HG03439 (cell line): ENCODE measurements around the gene MC2R.

Experiments used
- ATAC-seq: cut with Tn5 transposase; IDR thresholded peaks from one replicate; pipeline ENCODE4 v1.9.1; 2021; ENCODE audit warnings: mild to moderate bottlenecking, moderate library complexity; ENCODE audit not compliant: unreplicated experiment

Gene MC2R

DNA sequence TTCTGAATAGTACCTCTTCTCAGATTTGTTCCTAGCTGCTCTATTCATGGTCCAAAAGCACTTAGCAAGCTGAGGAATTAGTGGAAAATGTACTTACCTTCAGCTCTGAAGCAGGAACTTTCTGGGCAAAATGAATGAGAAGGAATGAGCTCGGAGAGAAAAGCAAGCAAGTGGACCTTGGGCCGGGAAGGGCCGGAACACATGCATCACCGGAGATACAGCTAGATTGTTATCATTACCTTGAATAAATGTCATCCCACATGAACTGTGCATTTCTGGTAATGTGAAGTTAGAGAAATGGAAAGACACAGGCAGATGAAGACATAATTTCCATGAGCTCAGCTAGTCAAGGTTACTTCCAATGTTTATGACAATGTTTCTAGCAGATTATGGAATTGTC is at the start of gene MC2R:
Gene MC2R, minus strand, starts transcription at position 146 of the 400 bp plus-strand sequence. CDS start 30,018 bp downstream, outside the sequence.
- no peak for ATAC-seq

DNA sequence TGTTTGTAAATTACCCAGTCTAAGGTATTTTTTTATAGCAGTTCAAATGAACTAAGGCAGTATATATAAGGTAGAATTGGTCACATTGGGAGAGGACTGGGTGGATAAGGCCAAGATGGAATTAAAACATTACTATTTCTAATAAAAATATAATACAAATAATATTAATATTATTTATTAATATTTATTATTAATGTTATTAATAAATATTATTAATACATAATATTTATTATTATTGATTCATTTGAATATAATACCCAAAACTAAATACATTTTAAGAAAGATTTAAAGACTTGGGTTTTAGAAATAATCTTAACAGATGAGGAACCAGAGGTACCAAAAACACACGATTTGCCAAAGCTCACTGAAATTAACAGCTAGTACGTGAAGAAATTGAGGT is 30.5 kb upstream of the MC2R start:
- no peak for ATAC-seq

DNA sequence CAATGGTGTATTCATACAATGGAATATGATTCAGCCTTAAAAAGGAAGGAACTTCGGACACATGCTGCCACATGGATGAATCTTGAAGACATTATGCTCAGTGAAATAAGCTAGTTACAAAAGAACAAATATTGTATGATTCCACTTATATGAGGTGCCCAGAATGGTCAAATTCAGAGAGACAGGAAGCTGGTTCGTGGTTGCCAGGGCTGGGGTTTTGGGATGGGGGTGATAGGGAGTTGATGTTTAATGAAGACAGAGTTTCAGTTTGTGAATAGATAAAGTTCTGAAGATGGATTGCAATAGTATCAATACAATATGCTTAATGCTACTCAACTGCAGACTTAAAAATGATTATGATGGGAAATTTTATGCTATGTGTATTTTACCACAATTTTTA is 28.0 kb upstream of the MC2R start:
- no peak for ATAC-seq

DNA sequence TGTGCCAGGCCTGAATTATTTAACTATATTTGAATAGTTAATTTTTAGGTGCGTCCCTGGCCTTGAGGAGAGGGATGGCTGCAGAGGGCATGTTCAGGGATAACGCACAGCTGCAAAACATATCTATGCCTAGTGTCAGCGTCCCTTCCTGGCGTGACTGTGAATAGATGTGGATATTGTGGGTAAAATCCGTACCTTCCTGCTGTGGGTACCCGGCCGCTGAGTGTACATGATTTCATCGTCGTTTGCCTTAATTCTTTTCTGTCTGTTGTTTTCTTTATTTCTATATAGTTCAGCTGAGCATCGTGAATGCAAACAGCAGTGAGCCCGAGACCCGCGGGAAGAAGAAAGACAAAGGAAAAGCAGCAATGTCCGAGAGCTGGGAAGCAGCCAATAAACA is 25.0 kb upstream of the MC2R start:
- ATAC-seq: no peak

DNA sequence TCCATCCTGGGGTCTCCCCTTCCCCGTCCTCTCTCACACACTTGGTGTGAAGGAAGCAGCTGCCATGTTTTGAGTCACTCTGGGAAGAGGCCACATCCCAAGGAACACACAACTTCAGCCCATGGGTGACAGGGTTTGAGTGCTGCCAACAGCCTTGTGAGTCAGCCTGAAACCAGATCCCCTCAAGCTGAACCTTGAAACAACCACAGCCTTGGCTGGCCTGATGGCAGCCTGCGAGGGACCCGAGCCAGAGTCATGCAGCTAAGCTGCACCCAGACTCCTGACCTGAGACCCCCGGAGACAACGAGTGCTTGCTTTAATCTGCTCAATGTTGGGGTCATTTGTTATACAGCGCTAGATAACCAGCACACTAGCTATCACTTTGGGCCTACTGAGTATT is 19.3 kb upstream of the MC2R start:
- ATAC-seq: no peak

DNA sequence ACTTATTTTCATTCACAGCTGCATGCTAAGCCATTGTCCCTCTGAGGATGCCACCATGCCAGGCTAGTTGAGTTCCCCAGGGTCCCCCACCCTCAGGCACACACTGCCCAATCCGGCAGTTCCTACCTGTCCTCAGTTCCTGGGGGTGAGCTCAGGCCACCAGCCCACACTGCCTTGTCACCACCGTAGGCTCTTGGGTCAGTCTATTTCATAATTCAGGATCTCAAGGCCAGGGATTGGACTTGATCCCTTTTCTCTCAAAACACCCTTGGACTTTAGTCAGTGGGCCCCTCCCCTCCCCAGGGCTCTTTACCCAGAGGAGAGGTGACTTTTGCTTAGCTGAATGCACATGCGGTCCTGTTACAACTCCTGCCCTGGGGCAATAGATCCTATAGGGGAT is 18.7 kb upstream of the MC2R start:
- ATAC-seq: no peak

DNA sequence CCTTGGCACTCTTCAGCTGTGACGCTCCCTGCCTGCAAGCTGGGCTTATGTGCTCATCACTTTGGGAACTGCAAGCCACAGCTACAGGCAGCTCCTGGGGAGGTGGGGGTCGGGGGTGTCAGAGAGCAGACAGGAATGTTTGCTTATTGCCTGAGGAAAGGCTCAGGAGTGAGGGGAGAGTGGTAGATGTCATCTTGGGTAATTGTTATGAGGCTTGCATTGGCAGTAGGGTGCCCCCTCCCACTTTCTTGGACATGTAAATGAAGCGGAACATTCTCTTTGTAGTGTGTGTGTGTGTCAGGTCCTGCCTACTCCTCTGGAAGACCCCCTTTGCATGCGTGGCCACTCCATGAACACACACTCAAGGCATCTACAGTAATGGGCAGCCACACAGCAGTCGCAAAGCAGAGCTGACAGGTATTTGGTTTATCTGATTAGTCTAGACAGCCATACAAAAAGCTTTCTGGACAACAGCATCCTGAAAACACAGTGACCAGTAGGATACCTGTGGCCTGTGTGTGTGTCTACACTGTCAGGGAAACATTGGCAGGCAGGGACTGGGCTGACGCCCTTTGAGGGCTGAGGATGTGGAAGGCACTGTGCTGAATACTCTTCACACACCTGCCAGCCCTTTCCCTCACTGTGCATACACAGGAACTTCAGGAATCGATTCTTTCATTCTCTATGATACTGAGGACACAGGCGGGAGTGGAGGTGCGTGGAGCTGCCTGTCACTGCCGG is 17.1 kb upstream of the MC2R start:
- ATAC-seq: no peak

DNA sequence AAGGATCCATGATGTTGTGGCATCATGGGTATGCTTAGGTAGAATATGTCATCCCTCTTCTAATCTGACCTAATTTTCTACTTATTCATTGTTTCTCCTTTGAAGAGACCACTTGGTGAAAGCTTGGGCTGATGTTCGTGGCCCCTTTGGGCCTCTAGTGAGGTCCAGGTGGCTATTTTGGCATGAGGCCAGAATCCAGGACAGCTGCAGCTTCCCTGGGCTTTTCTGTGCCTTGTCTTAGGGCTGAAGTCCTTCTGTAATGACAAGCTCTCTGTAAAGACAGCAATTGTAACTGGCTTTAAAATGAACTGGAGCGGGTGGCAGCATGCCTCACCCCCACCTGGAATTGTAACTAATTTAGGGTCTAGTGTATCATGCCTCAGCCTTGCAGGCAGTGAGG is 15.6 kb upstream of the MC2R start:
- no peak for ATAC-seq

DNA sequence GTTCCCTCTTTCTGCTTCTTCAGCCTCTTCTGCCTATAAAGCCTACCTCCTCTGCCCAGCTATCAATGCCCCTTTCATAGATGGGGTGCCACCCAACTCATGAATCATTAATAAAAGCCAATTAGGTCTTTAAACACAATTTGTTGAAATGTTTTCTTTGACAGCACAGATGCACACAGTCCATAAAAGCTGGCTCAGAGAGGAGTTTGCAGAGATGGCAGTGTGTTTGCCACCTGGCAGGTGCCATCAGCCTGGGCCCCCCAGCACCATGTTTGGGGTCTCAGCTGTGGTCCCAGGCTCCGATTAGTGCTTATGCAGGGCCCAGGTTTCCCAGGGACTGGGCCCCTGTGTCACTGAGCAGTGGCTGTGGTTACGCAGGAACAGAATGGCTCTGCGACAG is 7.9 kb upstream of the MC2R start:
- no peak for ATAC-seq

DNA sequence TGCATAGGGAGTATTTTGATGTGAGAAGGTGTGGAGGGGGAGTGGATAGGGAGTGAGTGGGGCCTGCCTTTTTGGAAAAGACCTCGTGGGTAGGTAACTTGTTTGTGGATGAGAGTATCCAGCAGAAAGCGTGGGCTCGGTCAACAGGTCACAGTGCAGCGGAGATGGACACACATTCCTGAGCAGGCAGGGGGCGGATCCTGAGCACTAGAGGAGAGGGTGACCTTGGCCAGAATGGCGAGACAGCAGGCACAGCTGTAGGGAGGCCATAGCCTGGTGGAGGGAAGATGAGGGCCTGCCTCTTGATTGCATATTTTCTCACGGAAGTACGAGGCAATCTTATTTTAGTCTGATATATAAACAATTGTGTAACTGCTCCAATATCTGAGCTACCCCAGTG is 3.6 kb upstream of the MC2R start:
- no peak for ATAC-seq

DNA sequence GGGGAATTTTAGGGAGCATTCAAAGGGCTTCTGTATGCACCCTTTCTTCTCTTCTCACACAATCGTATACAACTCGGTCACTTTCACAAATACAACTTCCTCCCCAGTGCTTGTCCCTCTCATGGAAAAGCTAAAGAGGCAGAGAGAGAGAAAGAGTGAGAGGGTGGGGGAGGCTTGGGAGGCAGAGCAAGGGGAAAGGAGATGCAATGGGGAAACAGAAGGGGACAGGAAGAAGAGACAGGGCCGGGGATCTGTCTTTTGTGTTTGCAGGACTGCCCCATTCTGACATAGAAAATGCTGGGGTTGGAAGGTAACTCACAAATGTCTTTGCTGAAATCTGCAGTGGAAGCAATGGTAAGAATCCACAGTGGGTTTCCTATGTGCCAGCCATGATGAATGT is 2.1 kb upstream of the MC2R start:
- ATAC-seq: no peak

DNA sequence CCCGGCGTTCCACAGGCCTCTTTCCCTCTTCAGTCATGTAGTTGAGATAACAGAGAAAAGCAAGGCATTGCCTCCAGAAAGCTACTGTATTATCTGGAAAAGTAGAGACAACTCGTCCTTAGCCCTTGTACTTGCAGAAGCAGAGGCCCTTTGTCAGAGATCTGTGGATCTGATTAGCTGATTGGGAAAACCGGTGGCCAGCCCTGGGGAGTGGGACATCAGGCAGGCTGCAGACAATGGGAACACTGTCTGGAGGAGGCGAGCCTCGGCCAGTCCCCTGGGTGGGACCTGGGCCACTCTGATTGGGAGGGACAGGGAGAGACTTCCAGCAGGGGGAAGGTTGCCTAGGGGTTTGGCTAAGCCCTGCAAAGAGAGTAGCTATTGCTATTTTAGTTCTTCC is 1.2 kb upstream of the MC2R start:
- no peak for ATAC-seq

DNA sequence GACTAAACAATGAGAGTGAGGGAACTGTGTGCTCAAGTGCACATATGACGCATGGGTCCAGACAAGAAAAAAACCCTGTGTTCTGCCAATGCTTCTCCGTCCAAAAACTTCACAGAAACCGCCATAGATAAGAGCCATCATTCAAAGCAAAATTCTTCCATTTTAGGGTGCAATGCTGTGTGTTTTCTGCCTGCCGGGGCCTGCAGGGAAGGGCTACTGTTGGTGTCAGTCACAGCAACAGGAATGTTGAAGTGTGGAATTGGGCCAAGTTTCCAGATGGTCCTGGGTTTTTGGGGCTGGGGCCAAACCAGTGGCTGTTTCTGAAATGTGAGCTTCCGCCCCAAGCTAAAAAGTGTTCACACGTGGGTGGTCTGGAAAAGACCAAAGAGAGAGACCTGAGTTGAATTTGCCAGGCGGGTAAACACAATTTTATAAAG is 677 bp upstream of the MC2R start:
- ATAC-seq: no peak

DNA sequence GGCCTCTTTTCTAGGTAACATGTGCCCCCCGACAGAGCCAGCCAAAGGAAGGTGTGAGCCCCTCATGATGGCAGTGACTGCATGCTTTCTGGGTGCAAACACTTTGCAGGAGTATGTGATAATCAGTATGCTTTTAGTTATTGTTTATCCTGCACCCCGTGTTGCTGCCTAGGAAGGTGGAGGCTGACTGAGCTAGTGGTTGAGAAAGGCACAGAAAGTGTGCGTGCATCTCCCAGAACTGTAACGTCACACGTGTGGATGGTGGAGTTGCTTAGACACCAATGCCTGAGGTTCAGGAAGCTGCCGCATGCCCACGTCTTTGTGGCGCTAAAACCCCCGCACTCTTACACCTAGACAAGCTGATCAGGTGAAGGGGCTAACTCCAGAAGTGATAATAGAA is 580 bp downstream of the MC2R start:
- no peak for ATAC-seq

DNA sequence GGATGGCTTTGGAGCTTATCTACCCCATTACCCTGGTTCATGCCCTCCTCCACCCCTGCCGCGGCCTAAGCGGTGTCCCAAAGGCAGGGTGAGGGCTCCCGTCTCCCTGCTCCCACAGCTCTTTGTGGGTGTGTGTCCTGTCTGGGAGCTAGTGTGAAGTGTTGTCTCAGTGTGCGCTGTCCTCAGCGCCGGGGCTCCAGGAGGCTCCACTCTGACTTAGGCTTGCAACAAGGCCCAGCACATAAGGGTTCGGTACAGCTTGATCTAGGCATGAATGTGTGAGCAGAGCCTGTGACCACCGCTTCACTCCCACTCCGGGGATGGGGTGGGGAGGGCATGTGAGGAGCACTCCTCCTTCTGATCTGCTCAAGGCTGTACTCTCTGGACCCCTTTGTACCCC is 1.2 kb downstream of the MC2R start:
- no peak for ATAC-seq

DNA sequence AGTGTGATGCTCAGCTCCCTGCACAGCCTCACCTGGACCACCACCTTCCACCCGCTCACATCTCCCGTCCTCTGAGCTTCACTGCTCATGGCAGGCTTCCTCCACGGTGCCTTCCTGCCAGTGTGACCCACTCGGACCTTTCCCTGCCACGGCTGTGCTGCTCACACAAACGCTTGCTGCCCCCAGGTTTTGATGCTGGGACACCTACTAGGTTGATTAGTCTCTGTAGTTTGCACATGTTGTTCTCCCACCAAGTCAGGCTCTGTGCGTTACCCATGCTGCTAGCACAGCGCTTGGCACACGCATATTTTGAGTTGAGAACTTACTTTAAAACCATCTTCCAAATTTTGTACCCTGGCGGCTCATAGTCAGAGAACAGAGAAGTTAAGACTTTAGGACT is 2.1 kb downstream of the MC2R start:
- no peak for ATAC-seq

DNA sequence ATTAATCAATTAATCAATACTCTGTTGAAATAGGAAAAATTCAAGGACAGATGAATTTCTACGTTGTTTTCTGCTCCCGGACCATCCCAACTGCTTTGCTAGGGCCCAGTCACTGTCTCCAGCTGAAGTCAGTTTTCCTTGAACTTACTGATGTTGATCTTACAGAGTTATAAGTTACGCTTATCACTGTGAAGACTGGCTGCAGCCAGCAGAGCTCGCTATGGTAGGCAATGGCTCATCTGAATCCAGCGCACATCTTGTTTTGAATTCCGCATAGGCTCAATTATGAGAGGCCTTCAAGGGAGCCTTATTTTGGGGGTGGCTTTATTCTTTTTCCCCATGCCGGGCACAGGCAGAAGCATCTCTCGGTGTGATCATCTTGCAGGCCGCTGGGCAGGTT is 2.7 kb downstream of the MC2R start:
- no peak for ATAC-seq

DNA sequence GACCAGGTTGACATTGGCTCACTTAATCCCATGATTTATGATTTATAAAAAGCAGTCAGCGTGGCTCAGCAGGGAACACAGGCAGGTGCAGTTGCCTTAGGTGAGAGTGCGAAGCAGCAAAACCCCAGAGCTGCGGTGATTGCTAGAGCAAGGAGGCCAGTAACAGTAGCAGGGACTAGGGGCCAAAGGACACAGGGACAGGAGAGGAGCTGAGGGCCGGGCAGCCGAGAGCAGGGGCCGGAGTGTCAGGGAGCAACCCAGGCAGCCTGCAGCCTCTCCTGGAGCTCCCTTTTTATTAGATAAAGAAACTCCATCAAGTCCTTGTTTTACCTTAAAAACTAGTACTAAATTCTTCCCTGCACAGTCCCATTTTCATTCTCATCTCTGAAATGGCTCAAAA is 4.3 kb downstream of the MC2R start:
- no peak for ATAC-seq

DNA sequence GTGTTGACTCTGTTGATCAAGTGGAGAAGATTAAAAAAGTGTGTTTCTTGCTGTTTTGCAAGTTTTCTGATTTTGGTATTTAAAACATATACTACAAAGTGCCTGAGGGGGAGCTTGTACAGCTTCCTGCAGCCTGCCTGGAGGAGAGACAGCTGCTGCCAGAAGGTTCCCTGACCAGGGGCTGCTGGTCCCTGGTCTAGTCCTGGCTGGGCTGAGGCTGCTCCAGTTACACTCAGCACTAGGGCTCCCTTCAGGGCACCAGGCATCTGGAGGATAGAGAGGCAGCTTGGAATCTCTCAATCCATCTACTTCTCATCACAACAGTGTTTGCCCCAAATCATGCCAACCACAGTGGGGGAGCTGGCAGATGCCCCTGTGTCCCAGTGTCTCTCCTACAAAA is 4.8 kb downstream of the MC2R start:
- no peak for ATAC-seq

DNA sequence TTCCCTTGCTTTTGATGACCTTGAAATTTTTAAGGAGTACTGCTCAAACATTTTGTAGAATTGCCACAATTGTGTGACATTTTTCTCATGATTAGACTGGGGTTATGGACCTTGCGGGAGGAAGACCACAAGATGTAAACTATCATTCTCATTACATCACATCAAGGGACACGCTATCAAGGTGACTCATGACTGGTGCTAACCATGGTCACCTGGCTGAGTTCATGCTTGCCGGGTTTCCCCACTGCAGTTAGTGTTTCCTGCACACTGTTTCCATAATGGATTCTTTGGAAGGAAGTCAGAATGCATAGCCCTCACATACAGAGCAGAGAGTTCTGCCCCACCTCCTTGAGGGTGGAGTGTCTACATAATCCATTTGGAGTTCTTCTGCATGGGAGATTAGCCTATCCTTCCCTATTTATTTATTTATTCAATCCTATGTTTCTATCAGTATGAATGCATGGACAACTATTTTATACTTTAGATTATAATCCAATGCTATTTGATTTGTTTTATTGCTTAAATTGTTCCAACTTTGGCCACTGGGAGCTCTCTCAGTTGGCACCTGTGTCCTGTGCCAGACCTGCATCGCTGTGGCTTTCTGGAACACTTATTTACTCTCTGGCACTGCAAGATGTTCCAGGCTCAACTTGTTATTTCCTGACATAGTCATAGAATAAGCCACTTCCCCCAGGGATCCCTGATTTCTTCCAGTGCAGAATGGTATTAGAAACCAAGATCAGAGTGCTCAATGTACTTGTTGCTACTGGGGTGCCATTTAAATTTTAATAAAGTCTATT is 6.0 kb downstream of the MC2R start:
- ATAC-seq: no peak

DNA sequence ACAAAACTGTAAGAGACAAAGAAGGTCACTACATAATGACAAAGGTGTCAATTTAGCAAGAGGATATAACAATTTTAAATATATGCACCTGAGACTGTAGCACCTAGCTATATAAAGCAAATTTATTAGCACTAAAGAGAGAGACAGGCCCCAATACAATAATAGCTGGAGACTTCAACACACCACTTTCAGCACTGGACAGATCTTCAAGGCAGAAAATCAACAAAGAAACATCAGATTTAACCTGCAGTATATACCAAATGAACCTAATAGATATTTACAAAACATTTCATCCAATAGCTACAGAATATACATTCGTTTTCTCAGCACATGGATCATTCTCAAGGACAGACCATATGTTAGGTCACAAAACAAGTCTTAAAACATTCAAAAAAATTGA is 14.7 kb downstream of the MC2R start:
- no peak for ATAC-seq

DNA sequence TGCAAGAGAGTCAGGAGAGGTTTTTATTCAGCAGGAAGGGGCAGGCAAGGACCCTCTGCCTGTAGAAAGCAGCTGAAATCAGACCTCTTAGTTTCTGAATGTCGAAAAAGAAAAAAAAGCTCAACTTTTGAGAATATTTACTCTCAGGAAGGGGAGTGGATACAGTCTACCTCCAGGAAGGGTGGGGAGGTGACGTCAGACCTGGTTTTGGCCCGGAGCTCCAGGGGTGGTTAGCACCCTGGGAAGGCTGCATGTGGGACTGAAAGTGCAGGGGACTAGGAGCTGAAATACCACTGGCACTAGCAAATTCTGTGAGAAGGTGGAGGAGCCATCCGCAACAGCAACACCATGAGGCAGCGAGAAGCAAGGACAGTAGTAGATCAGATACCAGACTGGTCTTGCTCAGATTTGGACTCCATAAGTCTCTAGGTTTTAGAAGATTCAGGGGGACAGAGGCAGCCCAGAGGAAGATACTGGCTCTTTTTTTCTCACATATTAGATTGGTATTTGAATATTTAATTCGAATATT is 19.8 kb downstream of the MC2R start:
- no peak for ATAC-seq
